Lower leg skin (tissue), 3 donors: ENCODE measurements around the gene THOC1.

Experiments
- POLR2A ChIP-seq, 2 donors: fragments of 450-650 bp; IDR thresholded peaks; one replicate each; pipeline ENCODE4 v1.6.1; 2016 to 2017; ENCODE audit warnings: antibody characterized with exemption in 2 of 2, mild to moderate bottlenecking in 1 of 2, moderate library complexity in 1 of 2
- TF ChIP-seq, protein P1 (sequence below), 3 donors: fragments of 450-650 bp; IDR thresholded peaks; one replicate each; pipeline ENCODE4 v1.5.1; 2016; ENCODE audit warnings: antibody characterized with exemption in 3 of 3, mild to moderate bottlenecking in 3 of 3, moderate library complexity in 2 of 3

DNA sequence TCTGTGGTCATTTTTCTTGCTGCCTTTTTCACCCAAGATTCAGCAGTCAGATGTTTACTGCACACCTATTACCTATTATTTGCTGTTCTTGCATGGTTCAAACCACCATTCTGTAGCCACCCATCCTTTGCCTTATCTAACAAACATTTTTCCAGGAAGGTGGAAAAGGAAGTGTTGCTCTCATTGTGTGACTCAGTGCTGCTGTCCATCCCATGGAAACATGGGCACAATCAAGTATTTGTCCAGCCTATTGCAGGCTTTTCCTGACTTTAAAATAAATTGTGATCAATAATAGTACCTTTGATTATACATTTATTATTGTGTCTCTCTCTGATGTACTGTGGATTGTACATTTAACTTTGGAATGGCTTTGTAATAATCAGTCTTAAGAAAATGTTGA, 56.3 kb downstream of the THOC1 start:
- TF ChIP-seq, protein P1, sequence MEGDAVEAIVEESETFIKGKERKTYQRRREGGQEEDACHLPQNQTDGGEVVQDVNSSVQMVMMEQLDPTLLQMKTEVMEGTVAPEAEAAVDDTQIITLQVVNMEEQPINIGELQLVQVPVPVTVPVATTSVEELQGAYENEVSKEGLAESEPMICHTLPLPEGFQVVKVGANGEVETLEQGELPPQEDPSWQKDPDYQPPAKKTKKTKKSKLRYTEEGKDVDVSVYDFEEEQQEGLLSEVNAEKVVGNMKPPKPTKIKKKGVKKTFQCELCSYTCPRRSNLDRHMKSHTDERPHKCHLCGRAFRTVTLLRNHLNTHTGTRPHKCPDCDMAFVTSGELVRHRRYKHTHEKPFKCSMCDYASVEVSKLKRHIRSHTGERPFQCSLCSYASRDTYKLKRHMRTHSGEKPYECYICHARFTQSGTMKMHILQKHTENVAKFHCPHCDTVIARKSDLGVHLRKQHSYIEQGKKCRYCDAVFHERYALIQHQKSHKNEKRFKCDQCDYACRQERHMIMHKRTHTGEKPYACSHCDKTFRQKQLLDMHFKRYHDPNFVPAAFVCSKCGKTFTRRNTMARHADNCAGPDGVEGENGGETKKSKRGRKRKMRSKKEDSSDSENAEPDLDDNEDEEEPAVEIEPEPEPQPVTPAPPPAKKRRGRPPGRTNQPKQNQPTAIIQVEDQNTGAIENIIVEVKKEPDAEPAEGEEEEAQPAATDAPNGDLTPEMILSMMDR (IDR thresholded peaks at IDR 0.05) = no peak
- no peak for TF ChIP-seq POLR2A (IDR thresholded peaks at IDR 0.05)
